Suppressor macrophage (primary cell): ENCODE data around the gene C1QTNF5.

Source experiments
- DNase-seq, 4 experiments: peaks; one replicate each; pipeline ENCODE4 v3.0.0-alpha.2; 2020 to 2022

C1QTNF5 gene

GRCh38 chr11:119337581-119338317, 2.9 kb downstream of the C1QTNF5 start:
- no peak for DNase-seq

- DNase-seq = no peak
Observed at GRCh38 chr11:119336744-119337469, 3.8 kb downstream of the C1QTNF5 start.

- no peak for DNase-seq
Observed at GRCh38 chr11:119335655-119336543, 4.8 kb downstream of the C1QTNF5 start.

GRCh38 chr11:119335091-119335654, 5.5 kb downstream of the C1QTNF5 start:
- no peak for DNase-seq

- peak; percentile 96 to 98 (median 98) for DNase-seq
Observed at GRCh38 chr11:119334174-119334930, 6.3 kb downstream of the C1QTNF5 start, which contains the start of gene RNF26. TSS of gene RNF26 (plus strand) at chr11:119334527. CDS start at chr11:119335123, 596 bp downstream.

GRCh38 chr11:119332111-119332765, 8.4 kb downstream of the C1QTNF5 start:
- no peak for DNase-seq

- DNase-seq = no peak
Observed at GRCh38 chr11:119330237-119330636, 10.4 kb downstream of the C1QTNF5 start.

GRCh38 chr11:119329320-119329719, 11.4 kb downstream of the C1QTNF5 start:
- no peak for DNase-seq

- no peak for DNase-seq
Observed at GRCh38 chr11:119324189-119324588, 16.5 kb downstream of the C1QTNF5 start.

- DNase-seq = peak; percentile 73 to 90 (median 85)
Observed at GRCh38 chr11:119323532-119324033, 17.1 kb downstream of the C1QTNF5 start.

GRCh38 chr11:119322921-119323531, 17.7 kb downstream of the C1QTNF5 start:
- no peak for DNase-seq

GRCh38 chr11:119322360-119322739, 18.3 kb downstream of the C1QTNF5 start:
- DNase-seq = no peak

GRCh38 chr11:119320776-119321524, 19.7 kb downstream of the C1QTNF5 start:
- DNase-seq = peak in 3 of 4 experiments; percentile 25 to 51 (median 37)

- no peak for DNase-seq
Observed at GRCh38 chr11:119320240-119320775, 20.4 kb downstream of the C1QTNF5 start.

GRCh38 chr11:119319700-119320239, 20.9 kb downstream of the C1QTNF5 start:
- no peak for DNase-seq

- no peak for DNase-seq
Observed at GRCh38 chr11:119319136-119319699, 21.5 kb downstream of the C1QTNF5 start.

GRCh38 chr11:119318240-119319135, 22.2 kb downstream of the C1QTNF5 start:
- DNase-seq = peak in 3 of 4 experiments; percentile 29 to 56 (median 52)
